ENCODE measurements around the gene SLIT1. TPM values are rescaled to one million over a fixed set of nuclear protein-coding genes. Genes with fewer than 3 reads are reported as not detected.

SLIT1 gene
- polyA plus RNA-seq, 1 donor (not counting 4 experiments of a cell fraction or from before 2014, with no cell fraction given): 0.01 TPM

DNA sequence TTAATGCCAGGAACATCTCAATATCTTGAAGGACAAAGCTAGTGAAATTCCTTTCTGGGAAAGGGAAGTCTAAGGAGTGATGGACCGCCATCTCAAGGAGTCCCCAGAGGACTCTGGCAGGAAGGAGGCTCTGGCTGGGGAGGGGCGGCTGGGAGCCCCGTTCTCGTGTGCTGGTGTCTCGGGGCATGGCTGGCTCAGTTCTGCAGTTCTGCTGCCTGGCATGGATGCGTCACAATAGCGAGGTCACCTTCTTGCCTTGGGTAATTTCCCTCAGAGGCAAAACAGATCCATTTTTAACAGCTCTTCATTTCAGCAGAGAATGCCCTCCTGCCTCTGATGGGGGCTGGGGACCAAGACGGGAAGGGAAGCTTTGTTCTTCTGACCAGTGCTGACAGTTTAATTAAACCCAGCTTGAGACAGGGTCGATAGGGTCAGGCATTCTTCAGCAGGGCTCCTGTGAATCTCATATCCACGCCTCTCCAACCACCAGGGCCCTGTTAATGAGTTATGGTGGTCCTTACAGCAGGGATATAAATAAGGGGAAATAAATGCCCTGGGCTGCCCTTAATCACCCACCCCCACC is 35.7 kb downstream of the SLIT1 start:
- H3K27ac ChIP-seq (ENCODE audit: control insufficient read depth, insufficient read depth, low read length): no peak overlapping the region
- FAIRE-seq (no peak), DNase-seq (ENCODE audit: low read depth, low spot score) (no peak)
- no peaks in the 10 kb centered on the region for H3K27me3 ChIP-seq (ENCODE audit: control insufficient read depth, extremely low read depth, insufficient read depth, low read length)
- H3K9me3 ChIP-seq (ENCODE audit: control insufficient read depth, low read depth, low read length): no peaks in the 10 kb centered on the region
- H3K79me2 ChIP-seq (ENCODE audit: control insufficient read depth, insufficient read depth, low read length): no peaks in the 10 kb centered on the region
- H4K20me1 ChIP-seq (ENCODE audit: control insufficient read depth, extremely low read depth, insufficient read depth, low read length): no peaks in the 10 kb centered on the region
- H3K9me1 ChIP-seq (ENCODE audit: control insufficient read depth, extremely low read depth, insufficient read depth, low read length): no peaks in the 10 kb centered on the region
- H3K4me3 ChIP-seq (ENCODE audit: control insufficient read depth in 2 of 3, extremely low read depth in 1 of 3, insufficient read depth in 2 of 3, low read depth in 1 of 3, low read length in 3 of 3): no peak overlapping the region
- H3K4me2 ChIP-seq (ENCODE audit: control insufficient read depth, extremely low read depth, insufficient read depth, low read depth, low read length): no peak overlapping the region
- no peak overlapping the region for H3K9ac ChIP-seq (ENCODE audit: control insufficient read depth, extremely low read depth, insufficient read depth, low read length)
- TF ChIP-seq, protein P1, sequence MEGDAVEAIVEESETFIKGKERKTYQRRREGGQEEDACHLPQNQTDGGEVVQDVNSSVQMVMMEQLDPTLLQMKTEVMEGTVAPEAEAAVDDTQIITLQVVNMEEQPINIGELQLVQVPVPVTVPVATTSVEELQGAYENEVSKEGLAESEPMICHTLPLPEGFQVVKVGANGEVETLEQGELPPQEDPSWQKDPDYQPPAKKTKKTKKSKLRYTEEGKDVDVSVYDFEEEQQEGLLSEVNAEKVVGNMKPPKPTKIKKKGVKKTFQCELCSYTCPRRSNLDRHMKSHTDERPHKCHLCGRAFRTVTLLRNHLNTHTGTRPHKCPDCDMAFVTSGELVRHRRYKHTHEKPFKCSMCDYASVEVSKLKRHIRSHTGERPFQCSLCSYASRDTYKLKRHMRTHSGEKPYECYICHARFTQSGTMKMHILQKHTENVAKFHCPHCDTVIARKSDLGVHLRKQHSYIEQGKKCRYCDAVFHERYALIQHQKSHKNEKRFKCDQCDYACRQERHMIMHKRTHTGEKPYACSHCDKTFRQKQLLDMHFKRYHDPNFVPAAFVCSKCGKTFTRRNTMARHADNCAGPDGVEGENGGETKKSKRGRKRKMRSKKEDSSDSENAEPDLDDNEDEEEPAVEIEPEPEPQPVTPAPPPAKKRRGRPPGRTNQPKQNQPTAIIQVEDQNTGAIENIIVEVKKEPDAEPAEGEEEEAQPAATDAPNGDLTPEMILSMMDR (optimal IDR thresholded peaks at IDR 0.05 in 1 of 3, IDR thresholded peaks at IDR 0.05 in 1 of 3, conservative IDR thresholded peaks at IDR 0.05 in 1 of 3; ENCODE audit: extremely low read depth in 1 of 3, insufficient read depth in 2 of 3, low read length in 3 of 3): no peak
- TF ChIP-seq EZH2 (IDR thresholded peaks at IDR 0.05; ENCODE audit: low read length): no peak
- dilution Hi-C loops (cut with MboI; ENCODE audit: extremely low pct_ligation_motif_present, low sequenced_read_pairs): no loop called here
- no peaks in the 10 kb centered on the region for H3K36me3 ChIP-seq (ENCODE audit: control insufficient read depth in 2 of 2, extremely low read depth in 1 of 2, insufficient read depth in 2 of 2, low read length in 2 of 2)
- H3K4me1 ChIP-seq (ENCODE audit: control insufficient read depth, extremely low read depth, insufficient read depth, low read length): no peaks in the 10 kb centered on the region
- H2AFZ ChIP-seq (ENCODE audit: control insufficient read depth, low read length): no peak overlapping the region

DNA sequence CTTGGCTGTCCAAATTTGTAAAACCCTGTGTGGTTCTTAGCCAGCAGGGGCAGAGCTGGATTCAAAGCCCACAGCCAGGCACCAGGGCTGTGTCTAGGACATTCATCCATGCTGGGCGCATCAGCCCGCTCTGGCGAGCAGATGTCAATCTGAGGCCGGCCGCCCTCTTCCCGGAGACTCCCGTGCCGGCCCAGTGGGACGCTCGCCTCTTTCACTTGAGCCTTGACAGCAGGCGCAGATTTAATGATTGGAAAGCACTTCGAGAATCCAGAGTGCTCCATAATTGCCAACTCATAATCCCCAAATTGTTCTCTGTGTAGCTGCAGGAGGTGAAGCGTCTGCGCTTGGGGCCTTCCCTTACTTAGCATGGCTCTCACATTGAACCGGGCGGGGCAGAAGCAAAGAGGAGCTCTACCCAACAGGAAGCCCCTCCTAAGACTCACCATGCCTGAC is 36.7 kb downstream of the SLIT1 start:
- TF ChIP-seq EZH2 (IDR thresholded peaks at IDR 0.05; ENCODE audit: low read length): no peak
- TF ChIP-seq, protein P1 (optimal IDR thresholded peaks at IDR 0.05 in 1 of 3, IDR thresholded peaks at IDR 0.05 in 1 of 3, conservative IDR thresholded peaks at IDR 0.05 in 1 of 3; ENCODE audit: extremely low read depth in 1 of 3, insufficient read depth in 2 of 3, low read length in 3 of 3): no peak
- DNase-seq (ENCODE audit: low read depth, low spot score): no peak
- FAIRE-seq: no peak
- Histone ChIP-seq H3K79me2 (ENCODE audit: control insufficient read depth, insufficient read depth, low read length) (no peaks in the 10 kb centered on the region), H3K4me2 (ENCODE audit: control insufficient read depth, extremely low read depth, insufficient read depth, low read depth, low read length) (no peak overlapping the region), H3K9ac (ENCODE audit: control insufficient read depth, extremely low read depth, insufficient read depth, low read length) (no peak overlapping the region), H4K20me1 (ENCODE audit: control insufficient read depth, extremely low read depth, insufficient read depth, low read length) (no peaks in the 10 kb centered on the region), H3K9me1 (ENCODE audit: control insufficient read depth, extremely low read depth, insufficient read depth, low read length) (no peaks in the 10 kb centered on the region), H3K9me3 (ENCODE audit: control insufficient read depth, low read depth, low read length) (no peaks in the 10 kb centered on the region), H2AFZ (ENCODE audit: control insufficient read depth, low read length) (no peak overlapping the region), H3K36me3 (ENCODE audit: control insufficient read depth in 2 of 2, extremely low read depth in 1 of 2, insufficient read depth in 2 of 2, low read length in 2 of 2) (no peaks in the 10 kb centered on the region), H3K27me3 (ENCODE audit: control insufficient read depth, extremely low read depth, insufficient read depth, low read length) (no peaks in the 10 kb centered on the region), H3K4me3 (ENCODE audit: control insufficient read depth in 2 of 3, extremely low read depth in 1 of 3, insufficient read depth in 2 of 3, low read depth in 1 of 3, low read length in 3 of 3) (no peak overlapping the region), H3K4me1 (ENCODE audit: control insufficient read depth, extremely low read depth, insufficient read depth, low read length) (no peaks in the 10 kb centered on the region), H3K27ac (ENCODE audit: control insufficient read depth, insufficient read depth, low read length) (no peak overlapping the region)
- dilution Hi-C loops (cut with MboI; ENCODE audit: extremely low pct_ligation_motif_present, low sequenced_read_pairs): no loop called here

Data from keratinocyte (primary cell).